ENCODE results near the gene COG1. TPM values are rescaled to one million over a fixed set of nuclear protein-coding genes. Genes with fewer than 3 reads are reported as not detected.

The COG1 gene
- total RNA-seq, 1 experiment from 2014 or later: 24.1 TPM

- ATAC-seq (peak; percentile 44), DNase-seq (no peak)
- H3K36me3 ChIP-seq (ENCODE audit: low read depth, low read length): peaks cover 87% of the 10 kb centered on the region
- BruUV-seq (replicated peaks): no TSS peak
- H3K4me3 ChIP-seq (ENCODE audit: low read length): no peak overlapping the region
- no peak overlapping the region for H3K27ac ChIP-seq (ENCODE audit: low read length)
- H3K9me3 ChIP-seq (ENCODE audit: low read length): no peaks in the 10 kb centered on the region
- intact Hi-C loops (cut with micrococcal nuclease): no loop called here
- ChIA-PET POLR2A (ENCODE audit: unreplicated experiment) (no interaction called here), CTCF (no interaction called here)
- no peak for TF ChIP-seq EZH2 (IDR thresholded peaks at IDR 0.05; ENCODE audit: low read length, unreplicated experiment)
- TF ChIP-seq, protein P1, sequence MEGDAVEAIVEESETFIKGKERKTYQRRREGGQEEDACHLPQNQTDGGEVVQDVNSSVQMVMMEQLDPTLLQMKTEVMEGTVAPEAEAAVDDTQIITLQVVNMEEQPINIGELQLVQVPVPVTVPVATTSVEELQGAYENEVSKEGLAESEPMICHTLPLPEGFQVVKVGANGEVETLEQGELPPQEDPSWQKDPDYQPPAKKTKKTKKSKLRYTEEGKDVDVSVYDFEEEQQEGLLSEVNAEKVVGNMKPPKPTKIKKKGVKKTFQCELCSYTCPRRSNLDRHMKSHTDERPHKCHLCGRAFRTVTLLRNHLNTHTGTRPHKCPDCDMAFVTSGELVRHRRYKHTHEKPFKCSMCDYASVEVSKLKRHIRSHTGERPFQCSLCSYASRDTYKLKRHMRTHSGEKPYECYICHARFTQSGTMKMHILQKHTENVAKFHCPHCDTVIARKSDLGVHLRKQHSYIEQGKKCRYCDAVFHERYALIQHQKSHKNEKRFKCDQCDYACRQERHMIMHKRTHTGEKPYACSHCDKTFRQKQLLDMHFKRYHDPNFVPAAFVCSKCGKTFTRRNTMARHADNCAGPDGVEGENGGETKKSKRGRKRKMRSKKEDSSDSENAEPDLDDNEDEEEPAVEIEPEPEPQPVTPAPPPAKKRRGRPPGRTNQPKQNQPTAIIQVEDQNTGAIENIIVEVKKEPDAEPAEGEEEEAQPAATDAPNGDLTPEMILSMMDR (conservative IDR thresholded peaks at IDR 0.05; ENCODE audit: low read depth, low read length): no peak
- no peaks in the 10 kb centered on the region for H3K27me3 ChIP-seq (ENCODE audit: low read length)
- H3K9ac ChIP-seq (ENCODE audit: low read length): no peak overlapping the region
- peaks cover 9% of the 10 kb centered on the region for H3K4me1 ChIP-seq (ENCODE audit: insufficient read depth, low read length)
- no peaks in the 10 kb centered on the region for H3F3A ChIP-seq (ENCODE audit: low read length, unreplicated experiment)
- H3K9me2 ChIP-seq (replicated peaks; ENCODE audit: low read length): no peaks in the 10 kb centered on the region
- 0 out of 2 replicates have a peak, but pooled peaks cover 10% of the 10 kb centered on the region for H3K79me2 ChIP-seq (ENCODE audit: low read length)
- peaks cover 8% of the 10 kb centered on the region; the same call in 1 of the 2 replicates for H4K20me1 ChIP-seq (ENCODE audit: low read length)
- H3K4me2 ChIP-seq (ENCODE audit: low read length): no peak overlapping the region
- no peak overlapping the region for H2AFZ ChIP-seq (ENCODE audit: low read length)
These were observed 12.7 kb downstream of the COG1 start for GRCh38 chr17:73205459-73205961.

DNA sequence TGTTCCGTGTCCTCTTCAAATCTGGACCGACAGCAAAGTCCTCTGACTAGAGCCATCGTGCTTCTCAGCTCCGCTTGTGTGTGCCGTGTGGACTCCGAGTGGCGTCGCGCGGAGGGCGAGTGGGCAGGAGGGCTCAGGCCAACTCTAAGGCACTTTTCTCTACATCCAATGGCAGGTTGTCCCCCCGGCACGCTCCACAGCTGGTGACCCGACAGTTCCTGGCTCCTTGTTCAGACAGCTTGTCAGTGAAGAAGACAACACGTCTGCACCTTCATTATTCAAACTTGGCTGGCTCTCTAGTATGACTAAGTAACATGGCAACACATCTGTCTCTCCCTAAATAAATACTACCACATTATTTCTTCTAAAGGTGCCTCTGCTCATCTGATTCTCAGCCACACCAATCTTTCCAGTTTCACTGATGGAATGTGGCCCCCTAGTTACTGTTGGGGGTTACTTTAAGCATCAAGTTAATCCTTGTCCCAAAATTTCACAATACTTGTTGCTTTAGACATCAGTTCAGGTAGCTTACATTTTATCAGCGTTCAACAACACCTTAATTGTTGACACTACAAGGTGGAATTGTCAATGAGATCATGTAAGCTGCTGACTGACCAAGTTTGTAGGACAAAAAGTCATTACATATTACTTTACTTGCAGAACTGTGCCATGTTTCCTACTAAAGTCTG is 15.4 kb downstream of the COG1 start:
- H3K4me1 ChIP-seq (ENCODE audit: insufficient read depth, low read length): peaks cover 5% of the 10 kb centered on the region
- no TSS peak for BruUV-seq (replicated peaks)
- ATAC-seq (no peak), DNase-seq (no peak)
- H3K9me2 ChIP-seq (replicated peaks; ENCODE audit: low read length): no peaks in the 10 kb centered on the region
- TF ChIP-seq EZH2 (IDR thresholded peaks at IDR 0.05; ENCODE audit: low read length, unreplicated experiment) (no peak), EZH2phosphoT487 (IDR thresholded peaks at IDR 0.05; ENCODE audit: borderline replicate concordance, low read length) (no peak)
- TF ChIP-seq, protein P1 (conservative IDR thresholded peaks at IDR 0.05; ENCODE audit: low read depth, low read length): no peak
- no peak overlapping the region for H3K9ac ChIP-seq (ENCODE audit: low read length)
- 0 out of 2 replicates have a peak, but pooled peaks cover 10% of the 10 kb centered on the region for H3K79me2 ChIP-seq (ENCODE audit: low read length)
- intact Hi-C loops (cut with micrococcal nuclease): no loop called here
- no peak overlapping the region for H2AFZ ChIP-seq (ENCODE audit: low read length)
- POLR2A ChIA-PET (ENCODE audit: unreplicated experiment): no interaction called here
- H3K4me3 ChIP-seq (ENCODE audit: low read length): no peak overlapping the region
- H3K4me2 ChIP-seq (ENCODE audit: low read length): no peak overlapping the region
- CTCF ChIA-PET: interaction anchor here (0.5 to 1.1 kb wide), 3 partner anchors 7 to 223 kb away, joined by 3 to 4 read pairs (median 4); no protein-coding TSS in a partner anchor
- no peaks in the 10 kb centered on the region for H3K27me3 ChIP-seq (ENCODE audit: low read length)
- peaks cover 63% of the 10 kb centered on the region for H3K36me3 ChIP-seq (ENCODE audit: low read depth, low read length)
- no peaks in the 10 kb centered on the region for H3K9me3 ChIP-seq (ENCODE audit: low read length)
- H3F3A ChIP-seq (ENCODE audit: low read length, unreplicated experiment): no peaks in the 10 kb centered on the region
- H3K27ac ChIP-seq (ENCODE audit: low read length): no peak overlapping the region
- peaks cover 8% of the 10 kb centered on the region; the same call in 1 of the 2 replicates for H4K20me1 ChIP-seq (ENCODE audit: low read length)

GRCh38 chr17:73209436-73209835 is 16.6 kb downstream of the COG1 start:
- no peaks in the 10 kb centered on the region for H3K9me3 ChIP-seq (ENCODE audit: low read length)
- H3K9me2 ChIP-seq (replicated peaks; ENCODE audit: low read length): no peaks in the 10 kb centered on the region
- peaks cover 52% of the 10 kb centered on the region for H3K36me3 ChIP-seq (ENCODE audit: low read depth, low read length)
- ChIA-PET CTCF (no interaction called here), POLR2A (ENCODE audit: unreplicated experiment) (interaction anchor here (0.6 kb wide), 1 partner anchor 15 kb away, joined by 3 read pairs; no protein-coding TSS in a partner anchor)
- no peaks in the 10 kb centered on the region for H3K27me3 ChIP-seq (ENCODE audit: low read length)
- no TSS peak for BruUV-seq (replicated peaks)
- 0 out of 2 replicates have a peak, but pooled peaks cover 11% of the 10 kb centered on the region for H3K79me2 ChIP-seq (ENCODE audit: low read length)
- no peak overlapping the region for H3K4me3 ChIP-seq (ENCODE audit: low read length)
- H2AFZ ChIP-seq (ENCODE audit: low read length): no peak overlapping the region
- H4K20me1 ChIP-seq (ENCODE audit: low read length): peaks cover 8% of the 10 kb centered on the region; the same call in 1 of the 2 replicates
- no peak overlapping the region for H3K27ac ChIP-seq (ENCODE audit: low read length)
- ATAC-seq (no peak), DNase-seq (no peak)
- intact Hi-C loops (cut with micrococcal nuclease): no loop called here
- TF ChIP-seq, protein P1 (conservative IDR thresholded peaks at IDR 0.05; ENCODE audit: low read depth, low read length): no peak
- no peak for TF ChIP-seq EZH2 (IDR thresholded peaks at IDR 0.05; ENCODE audit: low read length, unreplicated experiment)
- no peak for TF ChIP-seq EZH2phosphoT487 (IDR thresholded peaks at IDR 0.05; ENCODE audit: borderline replicate concordance, low read length)
- H3K9ac ChIP-seq (ENCODE audit: low read length): no peak overlapping the region
- H3K4me2 ChIP-seq (ENCODE audit: low read length): no peak overlapping the region
- no peaks in the 10 kb centered on the region for H3F3A ChIP-seq (ENCODE audit: low read length, unreplicated experiment)
- peaks cover 5% of the 10 kb centered on the region; the same call in 1 of the 2 replicates for H3K4me1 ChIP-seq (ENCODE audit: insufficient read depth, low read length)
